ENCODE results near the gene ATP11A.

Gene ATP11A

GRCh38 chr13:112892426-112893206 is 202.8 kb downstream of the ATP11A start:
- DNase-seq (ENCODE audit: low read depth, low spot score) = no peak

DNA sequence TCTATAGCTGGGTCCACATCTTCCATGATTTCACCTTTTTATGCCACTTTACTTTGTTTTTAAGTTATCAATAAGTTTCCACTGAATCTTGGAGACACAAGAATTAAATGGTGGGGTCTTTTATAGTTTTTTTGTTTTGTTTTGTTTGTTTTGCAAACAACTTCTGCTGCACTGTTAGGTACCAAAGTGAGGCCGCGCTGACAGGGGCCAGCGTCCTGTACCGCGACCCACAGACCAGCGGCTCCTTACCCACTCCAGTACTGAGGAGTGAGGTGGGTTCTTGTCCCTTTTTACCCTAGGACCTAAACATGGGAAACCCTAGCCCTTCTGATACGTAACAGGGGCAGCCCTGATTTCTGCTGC is 203.3 kb downstream of the ATP11A start:
- DNase-seq (ENCODE audit: low read depth, low spot score) = no peak

- DNase-seq (ENCODE audit: low read depth, low spot score) = no peak
Measured at GRCh38 chr13:112893570-112894422, 204.0 kb downstream of the ATP11A start.

- no peak for DNase-seq (ENCODE audit: low read depth, low spot score)
Measured at GRCh38 chr13:112894423-112894672, 204.5 kb downstream of the ATP11A start.

DNA sequence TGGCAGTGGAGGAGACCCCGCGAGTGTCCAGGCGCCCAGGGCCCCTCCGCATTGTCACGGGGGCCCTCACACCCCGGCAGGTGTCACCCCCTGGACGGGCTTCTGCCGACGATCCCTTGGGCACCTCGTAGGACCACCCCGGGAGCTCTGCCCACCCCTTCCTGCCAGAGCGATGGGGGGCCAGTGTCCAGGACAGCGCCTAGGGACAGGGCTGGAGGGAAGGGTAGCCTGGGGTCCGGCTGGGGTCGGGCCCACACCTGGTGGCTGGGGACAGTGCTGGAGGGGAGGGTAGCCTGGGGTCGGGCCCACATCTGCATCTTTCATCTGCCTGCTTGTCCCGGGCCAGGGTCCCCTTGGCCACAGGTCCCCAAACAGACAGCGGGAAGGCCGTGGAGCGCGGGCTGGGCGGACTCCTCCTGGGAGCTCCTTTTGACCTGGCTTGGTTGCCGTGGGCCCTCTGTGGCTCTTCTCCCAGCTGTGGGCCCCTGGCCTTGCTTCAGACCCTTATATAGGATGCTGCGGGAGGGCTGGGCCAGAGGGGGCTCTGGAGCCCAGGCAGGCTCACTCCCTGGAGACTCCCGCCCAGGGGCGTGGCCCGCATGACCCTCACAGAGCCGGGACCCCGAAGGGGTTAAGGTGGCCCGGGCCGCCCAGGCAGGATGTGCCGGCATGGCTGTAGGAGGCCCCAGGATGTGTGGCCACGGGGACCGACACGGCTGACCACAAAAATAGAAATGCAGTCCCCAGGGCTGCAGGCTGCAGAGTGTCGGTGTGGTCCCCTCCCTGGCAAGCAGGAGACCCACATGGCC is 205.0 kb downstream of the ATP11A start:
- DNase-seq (ENCODE audit: low read depth, low spot score) = no peak

- DNase-seq (ENCODE audit: low read depth, low spot score) = no peak
Measured at GRCh38 chr13:112895521-112896465, 206.0 kb downstream of the ATP11A start.

DNA sequence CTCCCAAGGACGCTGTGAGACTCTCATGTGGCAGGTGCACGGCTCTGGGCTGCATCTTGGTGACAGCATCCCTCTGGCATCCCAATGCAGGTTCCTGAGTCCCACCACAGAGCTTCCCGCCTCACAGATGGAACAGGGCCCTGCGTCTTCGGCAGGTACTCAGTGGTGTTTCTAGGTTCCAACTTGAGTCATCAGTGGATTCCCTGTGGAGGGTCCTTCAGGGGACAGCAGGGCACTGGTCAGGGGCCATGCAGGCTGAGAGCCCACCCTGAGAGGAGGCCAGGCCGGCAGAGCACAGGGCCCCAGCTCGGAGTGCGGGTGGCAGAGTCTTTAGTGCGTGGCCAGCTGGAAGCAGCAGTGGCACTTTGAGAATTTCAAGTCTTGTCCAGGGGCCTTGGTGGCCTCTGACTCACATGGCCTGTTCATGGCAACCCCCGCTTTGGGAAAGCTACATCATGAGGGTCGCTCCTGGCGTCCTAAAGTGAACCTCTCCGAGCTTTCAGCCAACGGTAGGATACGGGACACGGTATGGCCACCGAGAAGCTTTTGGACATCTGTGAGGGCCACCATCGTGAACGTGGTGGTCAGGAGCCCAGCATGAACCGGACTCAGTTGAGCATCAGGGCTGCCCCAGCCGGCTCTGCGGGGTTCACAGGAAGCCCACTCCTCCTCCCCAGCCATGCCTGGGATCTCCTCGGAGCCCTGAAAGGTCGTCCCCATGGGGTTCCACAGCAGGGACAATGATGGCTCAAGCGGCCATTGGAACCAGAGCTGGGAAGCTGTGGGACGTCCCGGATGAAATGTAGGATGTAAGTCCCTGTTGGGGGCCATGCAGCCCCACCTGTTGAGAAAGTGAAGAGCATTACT is 207.1 kb downstream of the ATP11A start:
- no peak for DNase-seq (ENCODE audit: low read depth, low spot score)

DNA sequence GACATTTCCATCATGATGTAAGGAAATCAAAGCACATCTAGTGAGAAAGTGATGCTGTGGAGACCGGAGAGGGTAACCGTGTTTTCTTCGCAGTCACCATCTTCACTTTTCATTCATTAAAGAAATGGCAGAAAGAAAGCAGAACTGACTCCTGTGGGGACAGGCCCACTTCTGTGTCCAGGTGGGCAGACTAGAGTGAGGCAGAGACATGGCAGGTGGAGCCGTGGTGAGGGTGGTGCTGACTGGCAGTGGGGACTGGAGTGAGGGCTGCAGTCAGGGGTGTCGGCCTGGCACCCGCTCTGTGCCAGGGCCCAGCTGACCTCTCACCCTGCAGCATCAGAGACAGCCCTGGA is 207.7 kb downstream of the ATP11A start:
- DNase-seq (ENCODE audit: low read depth, low spot score) = no peak

DNA sequence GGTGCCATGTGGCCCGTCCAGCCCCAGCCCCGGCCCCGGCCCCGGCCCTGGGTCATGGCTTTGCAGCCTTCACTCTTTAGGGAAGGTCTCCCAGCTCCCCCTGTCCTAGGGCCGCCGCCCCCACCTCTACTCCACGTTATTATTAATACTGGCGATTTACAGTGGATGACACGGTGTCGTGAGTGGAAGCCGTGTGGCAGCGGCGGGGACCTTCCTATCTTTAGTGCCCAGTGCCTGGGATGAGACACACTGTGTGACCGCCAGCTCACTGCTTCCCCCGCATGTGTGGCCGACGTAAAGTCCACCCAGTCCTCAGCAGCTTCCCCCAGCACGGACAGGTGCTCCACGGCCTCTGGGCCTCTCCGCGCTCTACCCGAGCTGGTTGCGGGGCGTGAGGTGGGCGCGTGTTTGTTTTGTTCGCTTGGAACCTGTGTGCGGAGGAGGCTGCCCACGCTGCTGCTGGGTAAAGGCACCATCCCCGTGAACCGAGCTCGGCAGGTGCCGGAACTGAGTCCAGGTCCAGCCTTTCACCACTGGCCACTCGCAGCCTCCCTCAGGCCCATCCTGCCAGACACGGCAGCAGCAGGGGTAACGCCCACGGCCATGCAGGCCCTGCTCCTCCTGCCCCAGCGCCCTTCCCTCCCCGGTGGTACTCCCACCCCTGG is 208.2 kb downstream of the ATP11A start:
- no peak for DNase-seq (ENCODE audit: low read depth, low spot score)

DNA sequence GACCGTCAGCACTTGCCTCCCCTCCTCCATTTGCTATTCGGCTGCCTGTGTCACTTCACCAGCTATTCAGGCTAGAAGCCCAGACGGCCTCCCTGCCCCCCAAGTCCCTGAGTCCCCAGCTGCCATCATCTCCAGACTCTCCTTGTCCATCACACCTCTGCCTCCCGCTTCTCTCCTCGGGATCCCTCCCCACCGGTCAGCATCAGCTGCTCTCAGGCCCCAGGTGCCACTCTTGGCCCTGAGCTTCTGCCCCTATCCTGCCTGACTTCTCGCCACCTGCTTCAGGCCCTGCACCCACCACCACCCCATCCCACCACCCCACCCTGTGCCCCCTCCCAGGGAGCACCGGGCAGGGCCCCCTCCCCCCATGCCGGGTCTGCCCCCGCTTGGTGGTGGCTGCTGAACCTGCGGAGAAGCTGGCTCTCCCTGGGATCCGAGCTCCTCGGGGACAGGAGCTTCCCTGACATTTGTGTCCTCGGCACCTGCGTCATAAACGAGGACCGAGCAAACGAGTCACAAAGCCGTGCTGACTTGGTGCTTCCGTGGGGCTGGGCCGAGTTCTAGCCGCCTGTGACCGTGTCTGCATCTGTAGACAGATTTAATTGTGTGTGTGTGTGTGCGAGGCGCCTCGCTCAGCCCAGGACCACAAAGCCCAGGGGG is 208.9 kb downstream of the ATP11A start:
- DNase-seq (ENCODE audit: low read depth, low spot score) = no peak

- DNase-seq (ENCODE audit: low read depth, low spot score) = no peak
Measured at GRCh38 chr13:112899281-112900225, 209.7 kb downstream of the ATP11A start.

DNA sequence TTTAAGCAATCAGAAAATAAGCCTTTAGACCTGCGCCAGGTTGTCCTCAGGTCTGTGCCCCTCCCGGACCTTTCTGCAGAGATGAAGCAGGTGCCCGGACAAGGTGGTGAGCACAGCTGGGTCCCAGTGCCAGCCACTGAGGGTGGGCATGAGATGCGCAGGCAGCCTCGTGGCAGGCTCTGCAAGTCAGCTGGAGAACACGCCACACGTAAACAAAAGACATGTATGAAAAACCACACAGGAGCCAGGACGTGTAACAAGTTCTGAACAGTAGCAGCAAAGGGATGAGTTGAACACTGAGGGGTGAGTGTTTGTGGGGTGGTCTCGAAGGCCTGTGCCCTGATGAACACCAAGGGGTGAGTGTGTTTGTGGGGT is 210.4 kb downstream of the ATP11A start:
- DNase-seq (ENCODE audit: low read depth, low spot score) = no peak

DNA sequence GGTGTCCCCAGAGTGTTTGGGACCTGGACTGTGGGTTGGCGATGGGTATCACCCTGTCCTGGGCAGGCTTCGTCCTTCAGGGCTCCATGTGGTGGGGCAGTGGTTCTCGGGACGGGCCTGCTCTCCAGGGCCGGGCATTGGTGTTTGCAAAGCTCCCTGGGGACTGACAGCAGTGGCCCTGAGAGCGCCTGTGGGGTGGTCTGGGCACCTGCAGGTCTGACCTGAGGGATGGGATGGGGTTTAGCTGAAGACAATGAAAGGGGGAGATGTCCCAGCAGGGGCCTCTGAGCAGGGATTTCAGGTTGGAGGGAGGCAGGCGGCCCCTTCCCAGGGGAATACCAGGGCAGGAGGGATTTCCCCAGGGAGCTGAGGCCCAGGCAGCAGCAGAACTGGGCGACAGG is 210.9 kb downstream of the ATP11A start:
- no peak for DNase-seq (ENCODE audit: low read depth, low spot score)

DNA sequence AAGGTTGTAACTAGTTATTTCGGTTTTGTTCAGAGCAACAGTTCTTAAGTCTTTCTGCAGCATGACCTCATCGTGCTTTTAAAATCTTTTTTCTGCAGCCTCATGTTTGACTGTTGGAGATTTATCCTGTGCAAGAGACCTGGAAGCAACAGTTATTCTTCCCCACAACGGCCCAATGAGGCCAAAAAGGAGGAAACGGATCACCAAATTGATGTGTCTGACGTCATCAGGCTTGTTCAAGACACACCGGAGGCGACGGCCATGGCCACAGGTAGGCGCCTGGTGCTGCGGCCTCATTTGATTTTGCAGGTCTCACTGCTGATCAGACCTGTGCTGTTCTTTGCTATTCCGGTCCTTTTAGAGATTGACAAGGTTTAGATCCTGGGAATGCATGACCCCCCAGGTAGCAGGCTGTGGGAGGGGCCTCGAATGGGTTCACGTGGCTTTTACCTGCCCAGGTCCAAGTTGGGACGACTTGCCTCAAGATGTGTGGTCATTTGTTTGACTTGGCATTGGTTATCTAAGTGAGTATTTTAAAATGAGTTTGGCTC is 212.3 kb downstream of the ATP11A start:
- DNase-seq (ENCODE audit: low read depth, low spot score) = no peak

GRCh38 chr13:112902669-112903068 is 212.8 kb downstream of the ATP11A start:
- no peak for DNase-seq (ENCODE audit: low read depth, low spot score)

DNA sequence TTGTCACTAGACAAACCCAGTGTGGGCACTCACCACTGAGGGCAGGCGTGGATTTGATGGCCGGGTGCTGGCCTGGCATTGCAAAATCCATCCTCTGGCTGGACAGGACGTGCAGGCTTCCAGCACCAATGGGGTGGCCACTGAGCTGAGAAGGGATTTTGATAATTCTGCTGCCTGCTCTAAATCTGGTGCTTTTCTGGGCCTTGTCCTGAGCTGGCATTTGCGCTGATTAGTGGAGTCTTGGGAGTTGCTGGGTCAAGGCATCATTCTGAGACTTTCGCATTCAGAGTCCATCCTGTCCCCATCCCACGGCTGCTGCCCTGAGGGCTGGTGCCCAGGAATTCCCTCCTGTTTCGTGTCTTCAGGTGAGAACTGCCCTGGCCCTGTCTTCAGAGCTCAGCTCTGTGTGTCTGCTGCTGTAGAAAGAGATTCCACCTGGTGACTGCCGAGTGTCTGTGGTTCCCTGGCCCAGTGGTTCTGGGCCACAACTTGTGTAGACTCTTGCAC is 213.3 kb downstream of the ATP11A start:
- DNase-seq (ENCODE audit: low read depth, low spot score) = no peak

DNA sequence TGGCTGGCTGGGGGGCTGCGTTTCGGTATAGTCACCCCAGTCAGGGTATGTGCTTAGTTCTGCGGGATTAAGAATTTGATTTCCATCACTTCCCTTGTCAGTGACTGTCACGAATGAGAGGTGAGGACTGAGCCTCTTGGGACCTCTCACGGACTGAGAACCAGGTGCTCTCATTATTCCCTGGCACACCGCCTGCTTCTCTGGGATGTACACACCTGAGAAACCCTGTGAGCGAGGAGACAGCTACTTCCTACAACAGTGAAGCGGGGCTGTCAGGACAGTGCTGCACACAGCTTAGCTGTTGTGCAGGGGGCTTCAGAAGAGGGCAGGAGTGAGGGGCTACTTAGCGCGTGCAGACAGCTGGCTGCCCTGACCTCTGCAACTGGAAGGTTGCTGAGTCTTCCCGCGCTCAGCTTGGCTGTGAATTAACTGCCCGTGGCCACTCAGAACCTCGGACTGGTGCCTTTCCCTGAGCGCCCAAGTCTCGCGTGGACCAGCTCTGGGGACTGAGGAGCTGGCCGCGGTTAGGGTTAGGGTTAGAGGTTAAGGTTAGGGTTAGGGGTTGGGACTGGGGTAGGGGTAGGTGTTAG is 213.9 kb downstream of the ATP11A start:
- DNase-seq (ENCODE audit: low read depth, low spot score) = no peak

All from smooth muscle cell of the brain vasculature (primary cell).